Activated CD4-positive, CD25-positive, alpha-beta regulatory T cell treated with anti-CD3 and anti-CD28 coated beads, Interleukin-2, amount 50 U/mL, for 72 hours (primary cell): Measurements from ENCODE around the gene IGFN1.
"Not testable (repeated sequence)": the region's sequence is repeated elsewhere in the genome, so short reads cannot be mapped to it uniquely, and the experiment has no call there.

Experiments
- DNase-seq: peaks from one replicate; pipeline ENCODE4 v3.0.0; 2021

Gene IGFN1

DNA sequence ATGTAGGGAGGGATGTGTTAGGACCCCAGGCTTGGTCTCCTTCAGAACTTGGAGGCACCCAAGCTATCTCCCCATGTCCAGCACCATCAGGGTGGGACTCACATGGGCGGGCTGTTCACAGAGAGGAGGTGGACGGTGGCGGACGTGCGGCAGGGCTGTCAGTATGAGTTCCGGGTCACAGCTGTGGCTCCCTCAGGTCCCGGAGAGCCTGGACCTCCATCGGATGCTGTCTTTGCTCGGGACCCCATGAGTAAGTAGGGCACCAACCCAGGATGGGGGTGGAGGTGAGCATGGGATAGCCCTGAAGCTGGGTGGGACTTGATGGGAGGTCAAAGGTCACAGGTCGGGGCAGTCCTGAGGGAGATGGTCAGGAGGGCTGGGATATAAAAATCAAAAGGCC lies 27.8 kb downstream of the IGFN1 start:
- DNase-seq = peak; percentile 14

- no peak for DNase-seq
Observed at GRCh38 chr1:201219481-201220387, 29.1 kb downstream of the IGFN1 start.

GRCh38 chr1:201220388-201220715 lies 29.7 kb downstream of the IGFN1 start:
- no peak for DNase-seq

- DNase-seq = peak; percentile 25
Observed at GRCh38 chr1:201221201-201221846, 30.7 kb downstream of the IGFN1 start.

- DNase-seq = no peak
Observed at GRCh38 chr1:201222125-201222524, 31.5 kb downstream of the IGFN1 start.

- DNase-seq = no peak
Observed at GRCh38 chr1:201223852-201224665, 33.4 kb downstream of the IGFN1 start.

- DNase-seq = no peak
Observed at GRCh38 chr1:201224666-201225370, 34.2 kb downstream of the IGFN1 start.

GRCh38 chr1:201226178-201226514 lies 35.5 kb downstream of the IGFN1 start:
- no peak for DNase-seq

GRCh38 chr1:201226859-201227488 lies 36.4 kb downstream of the IGFN1 start:
- no peak for DNase-seq

GRCh38 chr1:201228011-201228983 lies 37.7 kb downstream of the IGFN1 start:
- DNase-seq = no peak

- DNase-seq = no peak
Observed at GRCh38 chr1:201229095-201229494, 38.5 kb downstream of the IGFN1 start.

DNA sequence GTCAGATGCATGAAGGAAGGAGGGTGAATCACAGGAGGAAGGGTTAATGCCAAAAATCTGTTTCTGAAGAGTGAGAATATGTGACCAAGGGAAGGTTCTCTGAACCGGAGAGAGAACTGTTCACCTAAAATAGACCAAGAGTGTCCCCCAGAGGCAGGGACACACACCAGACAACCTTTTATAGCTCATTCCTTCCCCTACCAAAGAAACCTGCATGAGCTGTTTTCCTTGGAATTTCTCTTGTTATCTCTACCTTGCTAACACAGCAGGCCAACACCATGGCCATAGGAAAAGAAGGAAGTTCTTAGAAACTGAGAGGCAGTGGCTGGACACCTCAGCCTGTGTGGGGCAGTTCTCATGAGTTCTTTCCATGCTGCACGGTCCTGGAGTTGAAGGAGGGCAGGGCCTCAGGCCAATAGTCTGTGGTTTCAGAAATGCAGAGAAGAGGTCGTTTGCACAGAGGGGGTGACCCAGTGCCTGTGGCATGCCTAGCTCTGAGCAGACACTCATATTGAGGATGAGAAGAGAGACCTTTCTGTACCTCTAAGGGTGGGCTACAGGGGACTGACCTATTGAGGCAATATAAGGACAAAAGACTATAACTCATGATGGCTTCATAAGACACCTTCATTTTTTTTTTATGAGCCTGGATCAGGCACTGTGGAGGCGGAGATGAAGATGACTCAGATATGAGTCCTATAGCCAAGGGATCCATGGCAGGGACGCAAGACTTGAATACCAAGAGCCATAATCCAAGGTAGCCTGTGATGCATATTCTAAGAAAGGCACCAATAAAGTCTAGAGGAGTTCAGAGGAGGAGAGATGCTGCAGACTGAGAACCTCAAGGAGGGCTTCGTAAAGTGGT lies 39.4 kb downstream of the IGFN1 start:
- DNase-seq = no peak

DNA sequence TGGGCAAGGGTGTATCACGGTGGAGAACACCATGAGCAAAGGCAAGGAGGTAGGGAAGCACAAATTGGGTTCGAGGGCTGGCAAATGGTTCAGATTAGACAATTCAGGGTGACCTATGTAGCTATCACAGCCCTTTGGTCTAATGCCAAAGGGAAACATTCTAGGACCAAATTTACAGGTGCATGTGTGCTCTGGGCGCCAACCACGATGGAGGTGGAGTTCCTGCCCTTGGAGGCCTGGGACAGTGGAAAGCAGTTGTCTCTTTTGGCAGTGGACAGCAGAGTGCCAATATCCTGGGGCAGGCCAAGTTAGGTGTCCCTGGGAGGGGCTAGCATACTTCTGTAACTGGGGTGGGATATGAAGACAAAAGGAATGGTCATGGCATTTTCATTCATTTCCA lies 40.1 kb downstream of the IGFN1 start:
- DNase-seq = no peak

DNA sequence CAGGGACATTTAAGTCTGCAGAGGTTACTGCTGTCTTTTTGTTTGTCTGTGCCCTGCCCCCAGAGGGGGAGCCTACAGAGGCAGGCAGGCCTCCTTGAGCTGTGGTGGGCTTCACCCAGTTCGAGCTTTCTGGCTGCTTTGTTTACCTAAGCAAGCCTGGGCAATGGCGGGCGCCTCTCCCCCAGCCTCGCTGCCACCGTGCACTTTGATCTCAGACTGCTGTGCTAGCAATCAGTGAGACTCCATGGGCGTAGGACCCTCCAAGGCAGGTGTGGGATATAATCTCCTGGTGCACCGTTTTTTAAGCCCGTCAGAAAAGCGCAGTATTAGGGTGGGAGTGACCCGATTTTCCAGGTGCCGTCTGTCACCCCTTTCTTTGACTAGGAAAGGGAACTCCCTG lies 49.0 kb downstream of the IGFN1 start:
- not testable (repeated sequence) for DNase-seq

GRCh38 chr1:201240171-201240570 lies 49.5 kb downstream of the IGFN1 start:
- no peak for DNase-seq

DNA sequence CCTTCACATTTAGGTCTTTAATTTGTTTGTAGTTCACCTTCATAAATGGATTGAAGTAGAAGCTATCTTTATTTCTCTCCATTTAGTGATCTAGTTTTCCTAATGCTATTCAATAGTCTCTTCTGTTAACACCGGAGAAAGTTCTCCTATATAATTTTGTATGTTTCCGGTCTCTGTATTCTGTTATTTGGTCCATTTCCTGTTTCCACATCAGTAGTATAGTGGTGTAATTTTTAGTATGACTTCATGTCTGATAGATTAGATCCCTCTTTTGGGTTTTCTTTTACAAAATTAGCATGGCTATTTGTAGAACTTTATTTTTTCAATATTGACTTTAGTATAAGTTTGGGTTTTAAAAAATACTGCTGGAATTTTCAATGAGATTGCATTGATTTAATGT lies 51.1 kb downstream of the IGFN1 start:
- no peak for DNase-seq

DNA sequence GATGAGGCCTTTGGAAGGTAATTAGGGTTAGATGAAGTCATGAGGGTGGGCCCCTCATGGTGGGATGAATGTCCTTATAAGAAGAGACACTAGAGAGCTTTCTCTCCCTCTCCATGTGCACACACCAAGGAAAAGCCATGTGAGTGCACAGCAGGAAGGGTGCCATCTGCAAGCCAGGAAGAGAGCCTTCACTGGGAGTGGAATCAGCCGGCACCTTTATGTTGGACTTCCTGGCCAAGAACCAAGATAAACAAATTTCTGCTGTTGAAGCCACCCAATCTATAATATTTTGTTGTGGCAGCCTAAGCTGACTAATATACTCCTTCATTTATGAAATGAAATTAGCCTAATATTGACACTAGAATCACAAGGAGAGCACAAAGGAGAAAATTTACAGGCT lies 54.5 kb downstream of the IGFN1 start:
- DNase-seq = no peak

DNA sequence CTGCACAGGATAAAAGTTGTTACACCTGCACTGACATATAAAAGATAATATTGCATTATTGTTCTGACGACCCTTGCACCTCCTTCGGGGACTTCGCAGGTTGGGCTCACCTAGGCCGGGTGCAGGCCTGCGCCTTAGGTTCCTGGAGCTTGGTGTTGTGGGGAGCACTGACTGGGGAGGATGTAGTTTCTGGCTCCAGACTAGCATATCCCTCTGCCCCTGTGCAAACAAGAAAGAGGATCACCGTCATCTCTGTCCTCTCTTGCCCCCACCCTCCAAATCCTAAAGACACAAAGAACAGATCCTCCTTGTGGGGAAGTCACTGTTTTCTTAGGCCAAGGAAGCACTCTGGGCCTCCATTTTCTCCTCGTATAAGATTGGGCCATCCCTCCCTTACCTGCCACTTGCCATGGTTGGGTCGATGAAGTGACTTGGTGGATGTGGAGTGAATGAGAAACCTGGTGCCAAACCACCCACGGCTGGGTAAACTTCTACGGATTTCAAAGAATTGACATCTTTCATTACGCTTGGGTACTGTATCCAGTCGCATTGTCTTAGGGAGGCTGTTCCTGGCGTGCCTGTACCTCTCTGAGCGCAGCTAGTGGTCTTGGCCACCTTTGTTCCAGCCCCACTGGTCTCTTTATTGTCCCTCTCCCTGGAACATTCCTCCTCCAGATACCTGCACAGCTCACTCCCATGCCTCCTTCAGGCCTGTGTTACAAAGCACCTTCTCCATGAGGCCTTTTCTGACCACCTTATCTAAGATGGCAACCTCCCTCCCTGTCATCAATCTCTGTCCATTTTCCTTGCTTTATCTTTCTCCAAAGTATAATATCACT lies 58.3 kb downstream of the IGFN1 start:
- no peak for DNase-seq

DNA sequence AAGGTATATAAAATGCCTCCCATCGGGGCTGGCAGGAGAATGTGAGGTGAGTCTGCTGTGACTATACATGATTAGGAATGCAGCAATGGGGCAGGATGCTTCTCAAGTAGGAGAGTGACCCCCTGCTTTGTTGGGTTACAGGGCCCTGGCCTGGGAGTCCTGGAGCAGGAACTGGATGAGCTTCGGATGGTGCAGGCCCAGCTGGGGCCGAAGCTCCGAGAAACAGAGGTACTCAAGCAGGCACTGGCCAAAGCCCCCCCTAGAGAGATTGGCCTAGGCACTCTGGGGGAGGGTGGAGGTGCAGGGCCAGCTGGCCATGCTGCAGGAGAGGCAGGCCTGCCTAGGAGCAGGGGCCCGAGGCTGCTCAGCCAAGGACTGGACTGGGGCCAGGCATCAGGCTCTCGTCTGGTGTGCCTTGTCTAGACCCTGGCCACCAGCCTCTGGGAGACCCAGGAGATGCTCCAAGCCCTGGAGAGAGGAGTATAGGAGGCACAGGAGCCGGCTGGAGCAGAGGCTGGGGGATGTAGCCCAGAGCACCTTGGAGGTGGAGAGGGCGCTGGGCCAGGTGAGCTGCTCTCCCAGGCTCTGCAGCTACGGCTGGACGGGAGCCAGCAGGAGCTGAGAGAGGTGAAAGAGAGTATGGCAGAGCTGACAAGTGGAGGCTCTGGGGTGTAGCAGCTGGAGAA lies 59.8 kb downstream of the IGFN1 start:
- DNase-seq = no peak
